Stimulated activated CD8-positive, alpha-beta memory T cell treated with anti-CD3 and anti-CD28 coated beads, Interleukin-15, amount 100 ng/mL, for 4 hours (primary cell): ENCODE measurements around the gene ALKBH2.

Source experiments
- DNase-seq, 2 donors: peaks; one replicate each; pipeline ENCODE4 v3.0.0-alpha.2; 2020; ENCODE audit warnings: low read depth in 2 of 2

ALKBH2 gene

DNA sequence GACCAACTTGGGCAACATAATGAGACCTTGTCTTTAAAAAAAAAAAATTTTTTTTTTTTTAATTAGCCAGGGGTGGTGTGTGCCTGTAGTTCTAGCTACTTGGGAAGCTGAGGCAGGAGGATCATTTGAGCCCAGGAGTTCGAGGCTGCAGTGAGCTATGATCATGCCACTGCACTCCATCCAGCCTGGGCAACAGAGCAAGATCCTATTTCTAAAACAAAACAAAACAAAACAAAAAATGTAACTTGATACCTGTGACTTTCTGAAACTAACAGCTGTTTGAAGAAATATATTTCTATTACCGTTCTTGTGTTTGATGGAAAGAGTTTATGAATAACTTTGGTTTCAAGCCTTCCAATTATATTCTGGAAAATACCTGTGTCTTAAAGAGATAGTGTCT is 21.4 kb upstream of the ALKBH2 start:
- no peak for DNase-seq

DNA sequence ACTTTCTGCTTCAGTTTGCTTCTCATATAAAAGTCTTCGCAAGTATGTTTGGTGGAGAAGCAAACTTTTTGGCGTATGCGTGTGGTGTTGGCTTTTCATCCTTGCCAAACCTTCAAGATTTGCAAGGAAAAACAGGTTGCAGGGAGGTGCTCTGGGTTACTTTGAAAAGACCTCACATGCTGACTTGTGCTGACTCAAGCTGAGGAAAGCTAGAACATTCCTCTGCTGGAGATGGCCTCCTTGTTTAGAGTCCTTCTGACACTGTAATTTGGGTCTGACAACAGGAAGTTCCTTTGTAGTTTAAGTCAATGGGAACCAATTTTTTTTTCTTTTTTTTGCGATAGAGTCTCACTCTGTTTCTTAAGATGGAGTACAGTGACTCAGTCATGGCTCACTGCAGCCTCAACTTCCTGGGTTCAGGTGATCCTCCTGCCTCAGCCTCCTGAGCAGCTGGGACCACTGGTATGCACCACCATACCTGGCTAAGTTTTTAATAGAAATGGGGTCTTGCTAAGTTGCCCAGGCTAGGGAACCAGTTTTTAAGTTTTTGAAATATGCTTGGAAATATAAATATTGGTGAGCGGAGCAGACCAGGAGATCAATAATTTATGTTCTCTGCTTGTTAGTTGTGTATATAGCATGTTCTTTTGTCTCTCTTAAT is 20.5 kb upstream of the ALKBH2 start:
- DNase-seq: no peak

DNA sequence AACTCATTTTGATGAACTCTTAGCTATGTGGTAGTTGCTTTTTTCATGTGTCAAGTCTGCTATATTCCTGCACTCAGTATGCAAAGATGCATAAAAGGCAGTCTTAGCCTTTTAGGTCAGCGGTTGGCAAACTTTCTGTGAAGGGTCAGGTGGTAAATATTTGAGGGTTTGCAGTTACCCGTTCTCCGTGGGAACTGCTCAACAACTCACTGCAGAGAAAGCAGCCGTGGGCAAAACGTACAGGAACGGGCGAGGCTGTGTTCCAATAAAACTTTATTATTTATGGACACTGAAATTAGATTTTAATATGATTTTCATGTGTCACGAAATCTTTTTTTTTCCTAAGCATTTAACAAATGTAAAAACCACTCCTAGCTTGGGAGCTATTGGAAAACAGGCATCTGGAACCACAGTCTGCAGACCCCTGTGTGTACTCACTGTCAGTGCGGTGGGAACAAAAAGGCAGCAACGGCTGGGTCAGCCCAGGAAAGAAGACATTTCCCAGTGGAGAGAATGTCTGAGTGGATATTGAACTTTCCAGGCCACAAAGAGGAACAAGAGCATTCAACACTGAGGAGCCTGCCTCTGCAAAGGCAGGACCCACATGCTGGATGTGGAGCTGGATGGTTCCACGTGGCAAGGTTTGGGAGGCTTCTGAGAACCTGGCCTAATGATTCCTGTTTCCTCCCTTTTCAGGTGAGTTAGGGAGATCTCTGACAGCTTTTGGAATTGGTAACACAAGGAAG is 19.6 kb upstream of the ALKBH2 start:
- DNase-seq: no peak

GRCh38 chr12:109110988-109111495 is 17.8 kb upstream of the ALKBH2 start:
- peak; percentile 10 to 17 for DNase-seq

GRCh38 chr12:109109746-109110350 is 16.6 kb upstream of the ALKBH2 start:
- DNase-seq: no peak

DNA sequence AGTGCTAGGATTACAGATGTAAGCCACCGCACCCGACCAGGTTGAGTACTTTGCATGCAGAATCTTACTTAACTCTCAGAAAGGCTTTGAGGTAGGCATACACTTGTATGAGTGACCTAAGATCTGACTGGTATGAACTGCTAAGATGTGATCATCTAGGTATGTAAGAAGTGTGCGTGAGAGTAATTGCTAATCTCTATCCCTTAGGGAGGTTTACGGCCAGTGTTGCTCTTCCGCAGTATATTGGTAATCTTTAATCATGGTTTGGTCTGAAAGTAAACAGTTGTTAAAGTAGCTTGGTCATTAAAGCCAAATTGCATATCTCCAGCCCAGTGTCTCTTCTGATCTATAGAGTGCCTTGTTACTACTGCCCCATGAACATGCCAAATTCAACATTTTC is 11.9 kb upstream of the ALKBH2 start:
- no peak for DNase-seq

DNA sequence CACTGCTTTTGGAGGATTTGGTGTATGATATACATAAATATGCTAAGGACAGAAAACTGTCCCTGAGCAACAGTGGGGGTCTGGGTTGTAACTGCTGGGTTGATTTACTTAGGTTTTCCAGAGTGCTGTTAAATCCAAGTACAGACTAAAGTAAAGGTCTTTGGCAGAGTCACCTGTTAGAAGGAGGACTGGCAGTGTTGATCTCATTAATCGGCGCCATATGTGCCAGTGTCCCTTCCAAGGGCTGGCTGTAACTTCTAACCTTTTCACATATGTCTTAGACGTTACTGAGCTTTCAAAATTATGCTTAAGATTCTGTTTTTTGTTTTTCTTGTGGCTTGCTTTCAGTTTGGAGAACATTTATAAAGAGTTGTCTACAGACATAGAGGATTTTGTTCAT is 9.2 kb upstream of the ALKBH2 start:
- DNase-seq: no peak

- no peak for DNase-seq
Observed at GRCh38 chr12:109100741-109101140, 7.5 kb upstream of the ALKBH2 start.

- no peak for DNase-seq
Observed at GRCh38 chr12:109099431-109100020, 6.3 kb upstream of the ALKBH2 start.

GRCh38 chr12:109098651-109099050 is 5.4 kb upstream of the ALKBH2 start:
- no peak for DNase-seq

- DNase-seq: no peak
Observed at GRCh38 chr12:109098183-109098604, 4.9 kb upstream of the ALKBH2 start.

GRCh38 chr12:109097435-109098182 is 4.3 kb upstream of the ALKBH2 start, which contains the start of gene UNG:
UNG (plus strand) TSS chr12:109097597; CDS start chr12:109097680, 83 bp downstream.
- DNase-seq: peak; percentile 92 to 94

- no peak for DNase-seq
Observed at GRCh38 chr12:109097140-109097434, 3.8 kb upstream of the ALKBH2 start.

DNA sequence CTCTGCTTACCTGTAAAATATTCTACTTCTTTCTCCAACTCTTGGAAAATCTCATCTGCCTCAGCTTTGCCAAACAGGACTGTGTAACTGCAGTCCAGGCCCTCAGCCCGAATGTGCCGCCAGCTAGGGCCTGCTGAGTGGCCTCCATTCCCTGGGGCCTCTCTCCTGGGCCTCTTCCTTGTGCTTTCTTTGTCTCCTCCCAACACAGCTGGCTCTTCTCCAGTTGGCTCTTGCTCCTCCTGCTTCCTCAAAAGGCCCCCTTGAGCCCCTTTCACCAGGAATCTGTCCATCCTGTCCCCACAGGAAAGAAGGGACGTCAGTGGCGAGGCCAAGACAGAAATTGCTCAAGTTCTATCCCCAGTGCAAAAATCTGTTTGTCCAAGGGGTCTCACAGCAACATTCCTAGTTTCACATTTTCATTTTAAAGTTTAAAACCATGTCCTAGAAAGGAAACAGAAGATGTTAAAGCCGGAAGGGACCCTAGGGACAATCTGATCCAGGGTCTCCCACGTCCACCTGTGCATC is 713 bp downstream of the ALKBH2 start:
- no peak for DNase-seq

DNA sequence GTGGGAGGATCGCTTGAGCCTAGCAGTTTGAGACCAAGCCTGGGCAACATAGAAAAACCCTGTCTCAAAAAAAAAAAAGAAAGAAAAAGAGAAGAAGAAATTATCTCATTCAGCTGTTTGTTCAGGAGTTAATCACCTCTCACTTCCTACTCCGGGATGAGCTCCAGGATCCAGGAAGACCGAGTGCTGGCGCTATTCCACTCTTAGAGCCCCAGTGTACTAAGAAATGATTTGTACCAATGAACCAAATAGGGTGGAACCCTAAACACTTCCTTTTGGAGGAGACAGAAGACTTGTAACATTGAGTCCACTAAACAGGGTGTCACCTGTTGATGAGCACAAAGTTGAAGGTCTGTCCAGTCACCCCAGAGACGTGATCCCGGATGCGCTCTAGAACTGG is 3.6 kb downstream of the ALKBH2 start:
- no peak for DNase-seq

GRCh38 chr12:109088818-109089217 is 4.5 kb downstream of the ALKBH2 start:
- no peak for DNase-seq

GRCh38 chr12:109087250-109087649 is 6.0 kb downstream of the ALKBH2 start:
- DNase-seq: no peak

GRCh38 chr12:109085590-109085989 is 7.7 kb downstream of the ALKBH2 start:
- DNase-seq: no peak

DNA sequence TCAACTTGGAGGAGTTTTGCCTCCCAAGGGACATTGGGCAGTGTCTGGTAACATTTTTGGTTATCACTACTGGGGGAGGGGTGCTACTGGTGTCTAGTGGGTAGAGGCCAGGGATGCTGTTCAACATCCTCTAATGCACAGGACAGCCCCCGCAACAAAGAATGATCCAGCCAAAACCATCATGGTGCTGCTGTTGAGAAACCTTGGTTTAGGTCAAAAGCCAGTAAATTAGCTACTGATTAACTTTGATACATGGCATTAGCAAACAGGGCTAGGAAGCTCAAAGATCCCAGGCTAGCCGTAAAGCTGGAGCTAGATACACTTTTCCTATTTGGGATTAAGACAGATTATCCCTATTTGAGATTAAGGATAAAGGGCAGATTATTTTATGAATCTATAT is 8.8 kb downstream of the ALKBH2 start:
- DNase-seq: no peak

GRCh38 chr12:109082751-109083150 is 10.5 kb downstream of the ALKBH2 start:
- DNase-seq: no peak

DNA sequence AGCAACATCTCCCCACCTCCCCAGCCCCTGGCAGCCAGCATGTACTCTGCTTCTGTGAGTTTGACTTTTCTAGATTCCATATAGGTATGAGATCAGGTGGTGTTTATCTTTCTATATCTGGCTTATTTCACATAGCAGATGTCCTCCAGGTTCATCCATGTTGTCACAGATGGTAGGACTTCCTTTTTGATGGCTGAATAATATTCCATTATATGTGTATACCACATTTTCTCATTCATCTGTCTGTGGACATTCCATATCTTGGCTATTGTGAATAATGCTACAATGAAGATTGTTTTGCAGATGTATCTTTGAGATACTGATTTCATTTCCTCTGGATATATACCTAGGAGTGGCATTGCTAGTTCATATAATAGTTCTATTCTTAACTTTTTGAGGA is 18.4 kb downstream of the ALKBH2 start:
- no peak for DNase-seq
